Measurements from ENCODE around the gene AXL. TPM values are rescaled to one million over a fixed set of nuclear protein-coding genes. Genes with fewer than 3 reads are reported as not detected.

AXL gene
- total and polyA plus RNA-seq, 2 of the 8 experiments (the other 6 are each of a cell fraction or from before 2014, with no cell fraction given): 35.3 to 51.0 TPM

GRCh38 chr19:41218249-41218614 is 791 bp upstream of the AXL start:
- Histone ChIP-seq H2BK20ac (ENCODE audit: low read length) (peak overlapping the region; percentile 95; the same call in 1 of the 2 replicates), H4K5ac (ENCODE audit: insufficient read length, low read depth, low read length) (peak overlapping the region; percentile 89), H3K27ac (ENCODE audit: low read depth, low read length) (peak overlapping the region; percentile 56; the same call in 1 of the 2 replicates), H4K20me1 (replicated peaks in 1 of 2; ENCODE audit: control insufficient read depth in 1 of 2, insufficient read depth in 2 of 2, low read length in 2 of 2) (no peaks in the 10 kb centered on the region), H2BK12ac (ENCODE audit: low read depth, low read length) (peak overlapping the region; percentile 90), H3K56ac (replicated peaks; ENCODE audit: insufficient read length, low read depth, low read length) (peak overlapping the region; percentile 75), H2BK15ac (ENCODE audit: low read length) (peak overlapping the region; percentile 74), H3K23ac (ENCODE audit: insufficient read length) (no peak overlapping the region), H3K23me2 (ENCODE audit: low read depth, low read length) (peaks cover 8% of the 10 kb centered on the region), H4K91ac (replicated peaks; ENCODE audit: insufficient read length, low read length) (peak overlapping the region; percentile 98), H3K14ac (ENCODE audit: insufficient read length) (no peak overlapping the region), H3K9me3 (ENCODE audit: insufficient read depth in 2 of 2, low read depth in 1 of 2, low read length in 1 of 2) (no peaks in the 10 kb centered on the region), H3K36me3 (ENCODE audit: control insufficient read depth in 2 of 4, insufficient read depth in 4 of 4, low read length in 3 of 4) (peaks cover 0 to 11% (median 3%) of the 10 kb centered on the region in 4 experiments; a peak in 4 of 8 replicates), H3K27me3 (replicated peaks in 1 of 4; ENCODE audit: control insufficient read depth in 3 of 4, extremely low read depth in 1 of 4, insufficient read depth in 3 of 4, low read length in 3 of 4) (no peaks in the 10 kb centered on the region; a peak in 1 of 7 replicates), H3K79me2 (ENCODE audit: control insufficient read depth in 1 of 2, insufficient read depth in 2 of 2, low read length in 2 of 2) (peaks cover 0 to 18% of the 10 kb centered on the region in 2 experiments; a peak in 2 of 4 replicates), H4K8ac (ENCODE audit: extremely low read depth, insufficient read depth, low read length) (peak overlapping the region; percentile 90; the same call in 1 of the 2 replicates), H3K18ac (ENCODE audit: extremely low read depth, low read length) (peak overlapping the region; percentile 92), H3K4ac (replicated peaks; ENCODE audit: insufficient read length, low read depth, low read length) (peak overlapping the region; percentile 76), H2AK5ac (ENCODE audit: low read depth, low read length) (0 out of 2 replicates have a peak overlapping the region, but pooled peaks have one; percentile 45), H2BK120ac (replicated peaks; ENCODE audit: low read depth, low read length) (no peak overlapping the region), H3K4me3 (ENCODE audit: extremely low read depth in 1 of 4, insufficient read depth in 2 of 4, low read depth in 3 of 4, low read length in 4 of 4) (peak overlapping the region in 3 of 4 experiments; percentile 22 to 89 (median 69); a peak in 4 of 8 replicates), H2AFZ (ENCODE audit: low read length) (no peak overlapping the region; the same call in 1 of the 2 replicates), H3K9ac (replicated peaks in 1 of 4; ENCODE audit: extremely low read depth in 1 of 4, low read depth in 3 of 4, low read length in 3 of 4) (peak overlapping the region in 1 of 4 experiments; percentile 28; a peak in 1 of 7 replicates), H3K79me1 (ENCODE audit: low read depth, low read length) (peaks cover 2% of the 10 kb centered on the region; the same call in 1 of the 2 replicates), H2BK5ac (ENCODE audit: low read depth, low read length) (peak overlapping the region; percentile 96), H3K4me2 (ENCODE audit: insufficient read depth in 1 of 2, low read depth in 2 of 2, low read length in 2 of 2) (peak overlapping the region; percentile 87 to 93), H3K4me1 (replicated peaks in 1 of 4; ENCODE audit: control insufficient read depth in 3 of 4, insufficient read depth in 4 of 4, low read length in 3 of 4) (peaks cover 0 to 11% (median 9%) of the 10 kb centered on the region in 4 experiments; a peak in 6 of 7 replicates)
- FAIRE-seq (no peak), DNase-seq (ENCODE audit: low read depth in 1 of 2, low spot score in 2 of 2) (no peak)
- ChIA-PET POLR2A (ENCODE audit: partially characterized antibody) (interaction anchor here (0.6 to 3.3 kb wide), 15 partner anchors 9 to 128 kb away, joined by 3 to 32 read pairs (median 4); partner anchors contain the start of genes CCDC97, CYP2S1 and HNRNPUL1), CTCF (ENCODE audit: partially characterized antibody) (interaction anchor here (0.6 to 3.6 kb wide), 8 partner anchors 15 to 136 kb away, joined by 3 to 10 read pairs (median 4); no protein-coding TSS in a partner anchor)
- 71% methylated on average over 7 of the region's 7 CpGs; no CpG with 5 or more reads in 1 of the 2 experiments for WGBS, 2 experiments (ENCODE audit: extremely low coverage in 1 of 2, insufficient coverage in 1 of 2, insufficient read length in 1 of 2, insufficient replicate concordance in 2 of 2, low coverage in 1 of 2, low lambda C conversion rate in 2 of 2, missing lambda C conversion rate in 1 of 2)
- TF ChIP-seq KDM1A (IDR thresholded peaks at IDR 0.05; ENCODE audit: borderline replicate concordance, low read length): peak; percentile 89
- TF ChIP-seq CHD1 (IDR thresholded peaks at IDR 0.05; ENCODE audit: low read depth, low read length): no peak

Data from H1 (cell line).